ENCODE results near the gene CD300E.

GRCh38 chr17:74632617-74633016 lies 9.1 kb upstream of the CD300E start:
- TF ChIP-seq, protein P1, sequence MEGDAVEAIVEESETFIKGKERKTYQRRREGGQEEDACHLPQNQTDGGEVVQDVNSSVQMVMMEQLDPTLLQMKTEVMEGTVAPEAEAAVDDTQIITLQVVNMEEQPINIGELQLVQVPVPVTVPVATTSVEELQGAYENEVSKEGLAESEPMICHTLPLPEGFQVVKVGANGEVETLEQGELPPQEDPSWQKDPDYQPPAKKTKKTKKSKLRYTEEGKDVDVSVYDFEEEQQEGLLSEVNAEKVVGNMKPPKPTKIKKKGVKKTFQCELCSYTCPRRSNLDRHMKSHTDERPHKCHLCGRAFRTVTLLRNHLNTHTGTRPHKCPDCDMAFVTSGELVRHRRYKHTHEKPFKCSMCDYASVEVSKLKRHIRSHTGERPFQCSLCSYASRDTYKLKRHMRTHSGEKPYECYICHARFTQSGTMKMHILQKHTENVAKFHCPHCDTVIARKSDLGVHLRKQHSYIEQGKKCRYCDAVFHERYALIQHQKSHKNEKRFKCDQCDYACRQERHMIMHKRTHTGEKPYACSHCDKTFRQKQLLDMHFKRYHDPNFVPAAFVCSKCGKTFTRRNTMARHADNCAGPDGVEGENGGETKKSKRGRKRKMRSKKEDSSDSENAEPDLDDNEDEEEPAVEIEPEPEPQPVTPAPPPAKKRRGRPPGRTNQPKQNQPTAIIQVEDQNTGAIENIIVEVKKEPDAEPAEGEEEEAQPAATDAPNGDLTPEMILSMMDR (IDR thresholded peaks at IDR 0.05), result no peak
- no peak for TF ChIP-seq EZH2 (IDR thresholded peaks at IDR 0.05; ENCODE audit: borderline replicate concordance, insufficient read depth, low read depth, low read length, poor library complexity, severe bottlenecking)

Data from B cell (primary cell).